ENCODE results near the gene PRSS56. TPM values are rescaled to one million over a fixed set of nuclear protein-coding genes. Genes with fewer than 3 reads are reported as not detected.

PRSS56 gene
- total and polyA plus RNA-seq, 2 donors (not counting 1 experiment from before 2014, with no cell fraction given) = not detected

GRCh38 chr2:232488097-232488711 lies 32.0 kb upstream of the PRSS56 start:
- no peaks in the 10 kb centered on the region for H4K20me1 ChIP-seq (ENCODE audit: control insufficient read depth, extremely low read depth, insufficient read depth, low read length)
- DNase-seq (ENCODE audit: low read depth in 2 of 2) = no peak
- no peak overlapping the region for H3K27ac ChIP-seq (ENCODE audit: insufficient read depth, low read length)
- H3K4me3 ChIP-seq (replicated peaks in 1 of 4; ENCODE audit: control extremely low read depth in 1 of 4, insufficient read depth in 1 of 4, low read depth in 3 of 4, low read length in 4 of 4) = no peak overlapping the region
- H3K9ac ChIP-seq (ENCODE audit: insufficient read depth, low read length) = no peak overlapping the region
- no peak for TF ChIP-seq EZH2 (IDR thresholded peaks at IDR 0.05; ENCODE audit: low read length, missing control alignments)
- TF ChIP-seq CTCF (conservative IDR thresholded peaks at IDR 0.05 in 1 of 2, IDR thresholded peaks at IDR 0.05 in 1 of 2; ENCODE audit: low read depth in 1 of 2, low read length in 2 of 2) = no peak
- no peaks in the 10 kb centered on the region for H3K79me2 ChIP-seq (ENCODE audit: control insufficient read depth, insufficient read depth, low read length)
- no peak overlapping the region for H3K4me2 ChIP-seq (ENCODE audit: extremely low read depth, insufficient read depth, low read length)
- H3K9me3 ChIP-seq (ENCODE audit: control insufficient read depth, insufficient read depth, low read depth, low read length) = no peaks in the 10 kb centered on the region
- no peak overlapping the region for H2AFZ ChIP-seq (ENCODE audit: low read length)
- H3K4me1 ChIP-seq (ENCODE audit: control insufficient read depth, extremely low read depth, insufficient read depth, low read length) = no peaks in the 10 kb centered on the region
- peaks cover 21% of the 10 kb centered on the region for H3K27me3 ChIP-seq (ENCODE audit: control insufficient read depth, insufficient read depth, low read length)
- H3K36me3 ChIP-seq (ENCODE audit: control insufficient read depth, insufficient read depth, low read length) = no peaks in the 10 kb centered on the region

GRCh38 chr2:232488721-232489300 lies 31.4 kb upstream of the PRSS56 start:
- Histone ChIP-seq H3K27me3 (ENCODE audit: control insufficient read depth, insufficient read depth, low read length) (peaks cover 21% of the 10 kb centered on the region), H3K79me2 (ENCODE audit: control insufficient read depth, insufficient read depth, low read length) (no peaks in the 10 kb centered on the region), H3K27ac (ENCODE audit: insufficient read depth, low read length) (no peak overlapping the region), H3K9me3 (ENCODE audit: control insufficient read depth, insufficient read depth, low read depth, low read length) (no peaks in the 10 kb centered on the region), H3K4me1 (ENCODE audit: control insufficient read depth, extremely low read depth, insufficient read depth, low read length) (no peaks in the 10 kb centered on the region), H4K20me1 (ENCODE audit: control insufficient read depth, extremely low read depth, insufficient read depth, low read length) (no peaks in the 10 kb centered on the region), H3K4me2 (ENCODE audit: extremely low read depth, insufficient read depth, low read length) (no peak overlapping the region), H3K36me3 (ENCODE audit: control insufficient read depth, insufficient read depth, low read length) (no peaks in the 10 kb centered on the region), H3K9ac (ENCODE audit: insufficient read depth, low read length) (no peak overlapping the region), H2AFZ (ENCODE audit: low read length) (no peak overlapping the region), H3K4me3 (replicated peaks in 1 of 4; ENCODE audit: control extremely low read depth in 1 of 4, insufficient read depth in 1 of 4, low read depth in 3 of 4, low read length in 4 of 4) (no peak overlapping the region)
- TF ChIP-seq EZH2 (IDR thresholded peaks at IDR 0.05; ENCODE audit: low read length, missing control alignments) (no peak), CTCF (conservative IDR thresholded peaks at IDR 0.05 in 1 of 2, IDR thresholded peaks at IDR 0.05 in 1 of 2; ENCODE audit: low read depth in 1 of 2, low read length in 2 of 2) (no peak)
- no peak for DNase-seq (ENCODE audit: low read depth in 2 of 2)

- Histone ChIP-seq H3K9me3 (ENCODE audit: control insufficient read depth, insufficient read depth, low read depth, low read length) (no peaks in the 10 kb centered on the region), H2AFZ (ENCODE audit: low read length) (no peak overlapping the region), H3K4me1 (ENCODE audit: control insufficient read depth, extremely low read depth, insufficient read depth, low read length) (no peaks in the 10 kb centered on the region), H3K36me3 (ENCODE audit: control insufficient read depth, insufficient read depth, low read length) (no peaks in the 10 kb centered on the region), H3K27me3 (ENCODE audit: control insufficient read depth, insufficient read depth, low read length) (peaks cover 21% of the 10 kb centered on the region), H4K20me1 (ENCODE audit: control insufficient read depth, extremely low read depth, insufficient read depth, low read length) (no peaks in the 10 kb centered on the region), H3K4me2 (ENCODE audit: extremely low read depth, insufficient read depth, low read length) (no peak overlapping the region), H3K27ac (ENCODE audit: insufficient read depth, low read length) (no peak overlapping the region), H3K4me3 (replicated peaks in 1 of 4; ENCODE audit: control extremely low read depth in 1 of 4, insufficient read depth in 1 of 4, low read depth in 3 of 4, low read length in 4 of 4) (no peak overlapping the region), H3K9ac (ENCODE audit: insufficient read depth, low read length) (no peak overlapping the region), H3K79me2 (ENCODE audit: control insufficient read depth, insufficient read depth, low read length) (no peaks in the 10 kb centered on the region)
- DNase-seq (ENCODE audit: low read depth in 2 of 2) = no peak
- TF ChIP-seq EZH2 (IDR thresholded peaks at IDR 0.05; ENCODE audit: low read length, missing control alignments) = no peak
- no peak for TF ChIP-seq CTCF (conservative IDR thresholded peaks at IDR 0.05 in 1 of 2, IDR thresholded peaks at IDR 0.05 in 1 of 2; ENCODE audit: low read depth in 1 of 2, low read length in 2 of 2)
These were observed 30.5 kb upstream of the PRSS56 start for GRCh38 chr2:232489516-232490220.

Measured in fibroblast of lung (primary cell).